Right lobe of liver (tissue), 6 donors: Measurements from ENCODE around the gene CA9. TPM values are rescaled to one million over a fixed set of nuclear protein-coding genes. Genes with fewer than 3 reads are reported as not detected.
A peak's percentile ranks its signal among the peaks of the same experiment; 100 is the strongest.

Experiments
- ATAC-seq, 4 donors: fragments of 200-7000 bp; cut with Tn5 transposase; one replicate each; pipeline ENCODE4 v1.9.1; 2020; ENCODE audit warnings: mild to moderate bottlenecking in 4 of 4, moderate library complexity in 4 of 4
- DNase-seq, 3 donors: peaks; one replicate each; pipeline ENCODE4 v3.0.0-alpha.2; 2020
- H3K27ac ChIP-seq, 3 donors: fragments of 200-600 bp; one replicate each; pipeline ENCODE4 v1.8.0; 2022
- H3K27me3 ChIP-seq, 2 donors: fragments of 200-600 bp; one replicate each; pipeline ENCODE4 v1.8.0; 2022
- H3K36me3 ChIP-seq, 4 donors: fragments of 200-600 bp; sonication (generic) in 1 of 4; one replicate each; pipeline versions ENCODE4 v1.5.1 to v1.8.0; 2017 to 2022; ENCODE audit warnings: control low read depth in 1 of 4
- H3K4me1 ChIP-seq, 4 donors: fragments of 200-600 bp; sonication (generic) in 1 of 4; one replicate each; pipeline versions ENCODE4 v1.5.1 to v1.8.0; 2017 to 2022; ENCODE audit warnings: control low read depth in 1 of 4
- H3K4me3 ChIP-seq, 3 donors: fragments of 200-600 bp; one replicate each; pipeline ENCODE4 v1.8.0; 2022
- H3K9me3 ChIP-seq, 4 donors: fragments of 200-600 bp; sonication (generic) in 1 of 4; one replicate each; pipeline versions ENCODE4 v1.5.1 to v1.8.0; 2017 to 2022; ENCODE audit warnings: control low read depth in 1 of 4
- POLR2A ChIP-seq: fragments of 450-650 bp; IDR thresholded peaks from one replicate; pipeline ENCODE4 v1.6.1; 2017; ENCODE audit warnings: antibody characterized with exemption, mild to moderate bottlenecking
- WGBS: methylation state at CpG from one replicate; pipeline ENCODE4 v1.1.6; 2018; ENCODE audit warnings: low coverage, low lambda C conversion rate; ENCODE audit not compliant: insufficient coverage; ENCODE audit errors: missing lambda C conversion rate; 5-methylcytosine and 5-hydroxymethylcytosine counted together
- intact Hi-C, 2 donors: fragments of 100-400 bp; cut with DNase I; formaldehyde crosslinking; loops; one replicate each; pipeline versions ENCODE4 v1.11.2 to v1.14.1; 2022
- total RNA-seq, 6 experiments: library from RNA; depleted of rRNA in 2 of 6; stranded (reverse); fragments of >200 nt in 2 of 6; fragmentation: NEBNext Ultra II Directional in 3 of 6; extraction: Animal tissue kit (Norgen Biotek cat#: 25700) in 3 of 6; gene quantifications; one replicate each; pipeline versions ENCODE4 v1.1.0 to v1.2.4, GENCODE V29; 2016 to 2023
- TF ChIP-seq, protein P1 (sequence below), 4 donors: fragments of 200-600 bp in 3 of 4; fragments of 450-650 bp in 1 of 4; IDR thresholded peaks; one replicate each; pipeline versions ENCODE4 v1.5.1 to v1.8.0; 2016 to 2022; ENCODE audit warnings: antibody characterized with exemption in 4 of 4, mild to moderate bottlenecking in 2 of 4
- donor health status: DM: no; HTN: yes; CAD: no.
- donor health status: DM: no; HTN: no; CAD: no.
- donor health status: DM: no; HTN: no; CAD: no.
- donor health status: DM: no; HTN: yes; CAD: no.
- donor health status: DM: no; HTN: yes; CAD: no.

The CA9 gene
- total RNA-seq, 6 experiments from 2014 or later, result 0.64 to 1.6 (median 0.93) TPM; not detected in 1

DNA sequence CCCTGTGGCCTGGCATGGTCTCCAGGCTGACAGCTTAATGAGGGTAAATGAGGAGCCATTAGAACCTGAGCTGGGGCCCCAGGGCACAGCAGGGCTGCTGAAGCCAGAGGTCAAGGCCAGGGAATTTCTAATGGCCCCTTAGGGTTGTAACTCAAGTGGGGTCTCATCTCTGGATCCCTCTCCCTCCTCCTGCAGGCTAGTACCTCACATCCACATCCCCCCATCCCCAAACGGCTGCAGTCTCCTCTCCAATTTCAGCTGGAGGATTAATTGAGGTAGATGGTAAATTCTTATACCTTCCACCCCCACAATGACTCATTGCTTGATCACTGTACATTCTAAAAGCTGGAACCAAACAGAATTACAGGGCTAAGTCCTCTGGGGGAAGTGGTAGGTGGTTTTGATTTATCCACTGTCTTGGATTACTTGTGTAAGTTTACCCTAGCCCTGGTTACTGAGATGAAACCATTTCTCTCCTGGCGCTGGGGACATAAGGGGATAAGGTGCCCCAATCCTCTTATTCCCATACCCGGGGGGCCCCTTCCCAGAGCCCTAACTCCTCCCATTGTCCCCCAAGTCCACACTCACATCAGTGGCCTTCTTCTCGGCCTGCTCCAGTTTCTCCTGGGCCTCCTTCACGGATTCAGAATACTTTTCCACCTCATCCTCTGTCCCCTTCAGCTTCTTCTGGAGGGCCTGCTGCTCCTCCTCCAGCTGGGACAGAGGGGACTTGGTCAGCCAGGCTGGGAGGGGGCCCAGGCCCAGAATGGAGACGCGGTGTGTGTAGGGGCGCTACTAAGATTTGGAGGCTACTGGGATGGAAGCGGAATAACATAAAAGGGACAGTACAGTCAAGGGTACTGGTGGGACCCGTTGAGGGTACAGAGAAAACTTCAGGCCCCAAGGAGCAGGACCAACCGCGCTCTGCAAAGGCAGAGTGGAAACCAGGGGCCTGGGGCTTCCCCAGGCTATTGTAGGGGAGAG is 15.1 kb downstream of the CA9 start:
- ATAC-seq, result peak in 1 of 4 donors; percentile 36
- Histone ChIP-seq H3K4me1 (peaks cover 0 to 2% (median 0%) of the 10 kb centered on the region in 4 donors), H3K36me3 (no peaks in the 10 kb centered on the region), H3K9me3 (no peaks in the 10 kb centered on the region), H3K27ac (peak overlapping the region in 1 of 3 donors; percentile 33), H3K27me3 (no peaks in the 10 kb centered on the region), H3K4me3 (peak overlapping the region in 2 of 3 donors; percentile 26 to 29)
- TF ChIP-seq, protein P1, sequence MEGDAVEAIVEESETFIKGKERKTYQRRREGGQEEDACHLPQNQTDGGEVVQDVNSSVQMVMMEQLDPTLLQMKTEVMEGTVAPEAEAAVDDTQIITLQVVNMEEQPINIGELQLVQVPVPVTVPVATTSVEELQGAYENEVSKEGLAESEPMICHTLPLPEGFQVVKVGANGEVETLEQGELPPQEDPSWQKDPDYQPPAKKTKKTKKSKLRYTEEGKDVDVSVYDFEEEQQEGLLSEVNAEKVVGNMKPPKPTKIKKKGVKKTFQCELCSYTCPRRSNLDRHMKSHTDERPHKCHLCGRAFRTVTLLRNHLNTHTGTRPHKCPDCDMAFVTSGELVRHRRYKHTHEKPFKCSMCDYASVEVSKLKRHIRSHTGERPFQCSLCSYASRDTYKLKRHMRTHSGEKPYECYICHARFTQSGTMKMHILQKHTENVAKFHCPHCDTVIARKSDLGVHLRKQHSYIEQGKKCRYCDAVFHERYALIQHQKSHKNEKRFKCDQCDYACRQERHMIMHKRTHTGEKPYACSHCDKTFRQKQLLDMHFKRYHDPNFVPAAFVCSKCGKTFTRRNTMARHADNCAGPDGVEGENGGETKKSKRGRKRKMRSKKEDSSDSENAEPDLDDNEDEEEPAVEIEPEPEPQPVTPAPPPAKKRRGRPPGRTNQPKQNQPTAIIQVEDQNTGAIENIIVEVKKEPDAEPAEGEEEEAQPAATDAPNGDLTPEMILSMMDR (IDR thresholded peaks at IDR 0.05), result no peak
- no peak for TF ChIP-seq POLR2A
- intact Hi-C loops, result no loop called here
- DNase-seq, result no peak
- 91% methylated on average over 12 of the region's 12 CpGs for WGBS

DNA sequence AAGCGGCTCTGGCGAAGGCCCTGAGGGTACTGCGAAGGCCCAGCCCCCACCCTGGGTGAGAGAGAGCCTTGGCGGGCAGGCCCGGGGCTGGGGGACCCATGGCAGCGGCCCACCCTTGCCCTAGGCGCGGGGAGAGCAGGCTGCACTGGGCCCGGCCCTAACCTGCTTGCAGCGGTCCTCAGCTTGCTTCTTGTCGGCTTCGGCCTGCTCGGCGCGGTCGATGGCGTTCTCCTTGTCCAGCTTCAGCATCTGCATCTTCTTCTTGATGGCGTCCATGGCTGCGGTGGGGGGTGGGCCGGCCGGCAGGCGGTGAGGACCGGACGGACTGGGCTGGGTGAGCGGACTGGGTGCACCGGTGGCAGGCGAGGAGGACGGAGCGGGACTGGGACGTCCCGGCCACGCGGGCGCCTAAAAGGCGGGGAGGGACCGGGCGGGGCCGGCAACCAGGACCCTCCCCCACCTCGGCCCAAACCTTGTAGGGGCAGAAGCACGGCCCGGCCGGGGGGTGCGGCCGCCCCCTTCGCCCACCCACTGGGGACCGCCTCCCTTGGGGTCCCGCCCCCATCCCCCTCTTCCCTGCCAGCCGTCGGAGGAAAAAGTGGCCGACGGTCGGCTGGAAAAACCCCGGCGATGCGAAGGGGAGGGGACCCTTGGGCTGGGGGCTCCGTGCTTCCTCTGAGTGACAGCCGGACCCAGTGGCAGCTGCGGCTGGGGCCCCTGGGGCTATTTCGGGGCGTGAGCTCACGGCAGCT is 16.0 kb downstream of the CA9 start, which contains the start of gene TPM2:
Gene TPM2 (minus strand): TSS at position 384 of the 752 bp plus-strand sequence. CDS start 108 bp downstream, at position 276.
- peak within 1 kb of the TSS; percentile 62 to 80 (median 71) for H3K27ac ChIP-seq
- no peaks in the 10 kb centered on the region for H3K36me3 ChIP-seq
- peak in 1 of 3 donors; percentile 47 for DNase-seq
- intact Hi-C loops, result no loop called here
- H3K27me3 ChIP-seq, result no peaks in the 10 kb centered on the region
- peak within 1 kb of the TSS; percentile 57 to 68 (median 63) for H3K4me3 ChIP-seq
- 80% methylated on average over 3 of the region's 61 CpGs for WGBS
- no peaks in the 10 kb centered on the region for H3K9me3 ChIP-seq
- H3K4me1 ChIP-seq, result peaks cover 0 to 2% (median 0%) of the 10 kb centered on the region in 4 donors
- peak; percentile 5 to 21 (median 12) for ATAC-seq
- no peak for TF ChIP-seq POLR2A
- TF ChIP-seq, protein P1 (IDR thresholded peaks at IDR 0.05), result no peak

DNA sequence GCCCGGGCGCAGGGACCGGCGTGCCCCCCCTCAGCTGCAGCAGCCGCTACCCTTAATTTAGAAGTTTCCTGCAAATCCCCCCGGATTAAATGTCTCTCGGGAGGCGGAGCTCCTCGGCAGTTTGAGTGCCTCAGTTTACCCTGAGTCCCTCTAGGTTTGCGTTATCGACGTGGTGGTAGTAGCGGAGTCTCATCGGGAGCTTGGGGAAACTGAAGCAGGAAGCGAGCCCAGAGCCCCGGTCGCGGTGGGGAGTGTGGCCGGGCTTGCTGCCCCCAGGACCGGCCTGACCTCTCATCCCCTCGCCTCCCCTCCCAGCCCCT is 16.5 kb downstream of the CA9 start:
- H3K4me3 ChIP-seq, result peak overlapping the region; percentile 57 to 68 (median 63)
- no peak for DNase-seq
- no peaks in the 10 kb centered on the region for H3K27me3 ChIP-seq
- no peak for TF ChIP-seq POLR2A
- TF ChIP-seq, protein P1 (IDR thresholded peaks at IDR 0.05), result no peak
- no peaks in the 10 kb centered on the region for H3K9me3 ChIP-seq
- H3K27ac ChIP-seq, result peak overlapping the region; percentile 62 to 80 (median 71)
- ATAC-seq, result no peak
- H3K4me1 ChIP-seq, result peaks cover 0 to 2% (median 0%) of the 10 kb centered on the region in 4 donors
- 7% methylated on average over 7 of the region's 21 CpGs for WGBS
- intact Hi-C loops, result no loop called here
- H3K36me3 ChIP-seq, result no peaks in the 10 kb centered on the region

DNA sequence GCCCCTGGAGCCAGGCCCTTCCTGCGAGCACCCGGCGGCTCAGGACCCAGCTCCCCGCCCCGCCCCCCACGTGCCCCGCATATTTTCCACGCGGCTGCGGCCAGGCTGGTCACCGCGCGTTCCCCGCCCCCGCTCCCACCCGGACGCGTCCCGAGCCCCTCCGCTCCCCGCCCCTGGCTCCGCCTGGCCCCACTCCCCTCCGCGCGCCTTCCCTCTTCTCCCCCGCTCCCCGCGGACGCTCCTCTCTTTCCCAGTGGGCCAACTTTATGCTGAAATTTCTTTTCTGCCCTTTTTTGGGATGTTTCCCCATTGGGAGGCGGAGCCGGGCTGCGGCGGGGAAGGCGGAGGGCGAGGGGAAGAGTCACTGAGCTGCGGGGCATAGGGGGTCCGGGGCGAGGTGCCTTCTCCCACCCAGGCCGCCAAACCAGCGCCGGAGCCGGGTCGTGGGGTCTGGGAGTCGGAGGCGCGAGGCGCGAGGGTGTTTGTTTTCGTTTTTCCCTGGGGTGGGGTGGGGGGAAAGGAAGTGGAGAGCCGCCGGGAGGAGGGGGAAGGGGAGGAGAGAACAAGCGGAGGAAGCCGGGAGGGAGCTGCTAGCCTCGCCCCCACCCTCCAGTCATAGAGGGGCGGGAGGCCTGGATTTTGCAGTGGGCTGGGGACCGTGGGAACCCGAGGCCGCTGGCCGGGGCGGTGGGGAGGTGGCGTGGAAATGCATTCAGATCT is 17.0 kb downstream of the CA9 start:
- Histone ChIP-seq H3K27me3 (no peaks in the 10 kb centered on the region), H3K4me1 (peaks cover 0 to 2% (median 0%) of the 10 kb centered on the region in 4 donors), H3K4me3 (peak overlapping the region; percentile 57 to 68 (median 63)), H3K36me3 (peaks cover 0 to 2% (median 0%) of the 10 kb centered on the region in 4 donors), H3K9me3 (no peaks in the 10 kb centered on the region), H3K27ac (peak overlapping the region; percentile 62 to 80 (median 71))
- ATAC-seq, result peak; percentile 70 to 79 (median 74)
- WGBS, result 1% methylated on average over 35 of the region's 61 CpGs
- intact Hi-C loops, result no loop called here
- TF ChIP-seq POLR2A, result peak; percentile 23
- TF ChIP-seq, protein P1 (IDR thresholded peaks at IDR 0.05), result no peak
- DNase-seq, result peak; percentile 63 to 70 (median 68)
